ENCODE data around the gene GPRC5B. TPM values are rescaled to one million over a fixed set of nuclear protein-coding genes. Genes with fewer than 3 reads are reported as not detected.

GPRC5B gene
- total RNA-seq, 1 experiment from 2014 or later: not detected

GRCh38 chr16:19872935-19873334, 11.7 kb downstream of the GPRC5B start:
- Histone ChIP-seq H3K36me3 (ENCODE audit: insufficient read depth, low read length) (no peaks in the 10 kb centered on the region), H3K79me2 (ENCODE audit: low read length) (no peaks in the 10 kb centered on the region), H3K4me2 (ENCODE audit: low read depth, low read length, poor library complexity, severe bottlenecking) (no peak overlapping the region), H3K27ac (ENCODE audit: low read length) (no peak overlapping the region), H3K27me3 (ENCODE audit: low read length) (no peaks in the 10 kb centered on the region), H3K9me3 (ENCODE audit: low read length) (no peaks in the 10 kb centered on the region), H3K9ac (ENCODE audit: low read length) (no peak overlapping the region), H3K4me3 (ENCODE audit: low read length) (no peak overlapping the region), H4K20me1 (ENCODE audit: insufficient read depth, low read depth, low read length) (no peaks in the 10 kb centered on the region), H3K9me2 (replicated peaks; ENCODE audit: insufficient read depth, low read length) (no peaks in the 10 kb centered on the region), H3K4me1 (ENCODE audit: low read length) (no peaks in the 10 kb centered on the region), H2AFZ (ENCODE audit: low read length) (no peak overlapping the region)
- no peak for DNase-seq

- Histone ChIP-seq H3K4me3 (ENCODE audit: low read length) (no peak overlapping the region), H3K4me1 (ENCODE audit: low read length) (no peaks in the 10 kb centered on the region)
- no peak for DNase-seq
Measured at GRCh38 chr16:19872179-19872863, 12.3 kb downstream of the GPRC5B start.

GRCh38 chr16:19871721-19872120, 12.9 kb downstream of the GPRC5B start:
- Histone ChIP-seq H3K27ac (ENCODE audit: low read length) (no peak overlapping the region), H3K9me2 (replicated peaks; ENCODE audit: insufficient read depth, low read length) (no peaks in the 10 kb centered on the region), H3K4me1 (ENCODE audit: low read length) (no peaks in the 10 kb centered on the region), H3K79me2 (ENCODE audit: low read length) (no peaks in the 10 kb centered on the region), H3K4me2 (ENCODE audit: low read depth, low read length, poor library complexity, severe bottlenecking) (no peak overlapping the region), H3K36me3 (ENCODE audit: insufficient read depth, low read length) (no peaks in the 10 kb centered on the region), H4K20me1 (ENCODE audit: insufficient read depth, low read depth, low read length) (no peaks in the 10 kb centered on the region), H3K4me3 (ENCODE audit: low read length) (no peak overlapping the region), H3K9ac (ENCODE audit: low read length) (no peak overlapping the region), H3K27me3 (ENCODE audit: low read length) (no peaks in the 10 kb centered on the region), H2AFZ (ENCODE audit: low read length) (no peak overlapping the region), H3K9me3 (ENCODE audit: low read length) (no peaks in the 10 kb centered on the region)
- no peak for DNase-seq

More at GRCh38 chr16:19872179-19872863, 12.3 kb downstream of the GPRC5B start:
- Histone ChIP-seq H3K79me2 (ENCODE audit: low read length) (no peaks in the 10 kb centered on the region), H3K9me3 (ENCODE audit: low read length) (no peaks in the 10 kb centered on the region), H3K27me3 (ENCODE audit: low read length) (no peaks in the 10 kb centered on the region), H2AFZ (ENCODE audit: low read length) (no peak overlapping the region), H3K36me3 (ENCODE audit: insufficient read depth, low read length) (no peaks in the 10 kb centered on the region), H3K9ac (ENCODE audit: low read length) (no peak overlapping the region), H3K9me2 (replicated peaks; ENCODE audit: insufficient read depth, low read length) (no peaks in the 10 kb centered on the region), H3K27ac (ENCODE audit: low read length) (no peak overlapping the region), H3K4me2 (ENCODE audit: low read depth, low read length, poor library complexity, severe bottlenecking) (no peak overlapping the region), H4K20me1 (ENCODE audit: insufficient read depth, low read depth, low read length) (no peaks in the 10 kb centered on the region)

- H3K9me2 ChIP-seq (replicated peaks; ENCODE audit: insufficient read depth, low read length): no peaks in the 10 kb centered on the region
- H3K4me2 ChIP-seq (ENCODE audit: low read depth, low read length, poor library complexity, severe bottlenecking): no peak overlapping the region
- no peak overlapping the region for H3K4me3 ChIP-seq (ENCODE audit: low read length)
- H2AFZ ChIP-seq (ENCODE audit: low read length): no peak overlapping the region
- H3K36me3 ChIP-seq (ENCODE audit: insufficient read depth, low read length): no peaks in the 10 kb centered on the region
- H3K27me3 ChIP-seq (ENCODE audit: low read length): no peaks in the 10 kb centered on the region
- no peak overlapping the region for H3K27ac ChIP-seq (ENCODE audit: low read length)
- H4K20me1 ChIP-seq (ENCODE audit: insufficient read depth, low read depth, low read length): no peaks in the 10 kb centered on the region
- no peaks in the 10 kb centered on the region for H3K9me3 ChIP-seq (ENCODE audit: low read length)
- no peaks in the 10 kb centered on the region for H3K79me2 ChIP-seq (ENCODE audit: low read length)
- no peaks in the 10 kb centered on the region for H3K4me1 ChIP-seq (ENCODE audit: low read length)
- no peak for DNase-seq
- H3K9ac ChIP-seq (ENCODE audit: low read length): no peak overlapping the region
Measured at GRCh38 chr16:19868421-19868820, 16.2 kb downstream of the GPRC5B start.

- DNase-seq: no peak
- H3K9ac ChIP-seq (ENCODE audit: low read length): no peak overlapping the region
- H3K27ac ChIP-seq (ENCODE audit: low read length): no peak overlapping the region
- no peaks in the 10 kb centered on the region for H3K9me2 ChIP-seq (replicated peaks; ENCODE audit: insufficient read depth, low read length)
- H3K4me1 ChIP-seq (ENCODE audit: low read length): no peaks in the 10 kb centered on the region
- H3K79me2 ChIP-seq (ENCODE audit: low read length): no peaks in the 10 kb centered on the region
- no peaks in the 10 kb centered on the region for H3K9me3 ChIP-seq (ENCODE audit: low read length)
- no peaks in the 10 kb centered on the region for H4K20me1 ChIP-seq (ENCODE audit: insufficient read depth, low read depth, low read length)
- no peak overlapping the region for H2AFZ ChIP-seq (ENCODE audit: low read length)
- no peak overlapping the region for H3K4me3 ChIP-seq (ENCODE audit: low read length)
- no peaks in the 10 kb centered on the region for H3K36me3 ChIP-seq (ENCODE audit: insufficient read depth, low read length)
- no peak overlapping the region for H3K4me2 ChIP-seq (ENCODE audit: low read depth, low read length, poor library complexity, severe bottlenecking)
- no peaks in the 10 kb centered on the region for H3K27me3 ChIP-seq (ENCODE audit: low read length)
Measured at GRCh38 chr16:19864566-19864965, 20.1 kb downstream of the GPRC5B start.

- Histone ChIP-seq H3K27me3 (ENCODE audit: low read length) (no peaks in the 10 kb centered on the region), H3K79me2 (ENCODE audit: low read length) (no peaks in the 10 kb centered on the region), H3K9me2 (replicated peaks; ENCODE audit: insufficient read depth, low read length) (no peaks in the 10 kb centered on the region), H3K36me3 (ENCODE audit: insufficient read depth, low read length) (no peaks in the 10 kb centered on the region), H3K9me3 (ENCODE audit: low read length) (no peaks in the 10 kb centered on the region), H3K4me3 (ENCODE audit: low read length) (no peak overlapping the region), H3K4me2 (ENCODE audit: low read depth, low read length, poor library complexity, severe bottlenecking) (no peak overlapping the region), H2AFZ (ENCODE audit: low read length) (no peak overlapping the region), H3K27ac (ENCODE audit: low read length) (no peak overlapping the region), H4K20me1 (ENCODE audit: insufficient read depth, low read depth, low read length) (no peaks in the 10 kb centered on the region), H3K4me1 (ENCODE audit: low read length) (no peaks in the 10 kb centered on the region), H3K9ac (ENCODE audit: low read length) (no peak overlapping the region)
- no peak for DNase-seq
Measured at GRCh38 chr16:19863990-19864389, 20.7 kb downstream of the GPRC5B start.

GRCh38 chr16:19861811-19862327, 22.8 kb downstream of the GPRC5B start:
- Histone ChIP-seq H3K4me1 (ENCODE audit: low read length) (no peaks in the 10 kb centered on the region), H3K27ac (ENCODE audit: low read length) (no peak overlapping the region), H3K4me3 (ENCODE audit: low read length) (no peak overlapping the region), H3K9me3 (ENCODE audit: low read length) (no peaks in the 10 kb centered on the region), H3K27me3 (ENCODE audit: low read length) (no peaks in the 10 kb centered on the region), H2AFZ (ENCODE audit: low read length) (no peak overlapping the region), H3K9ac (ENCODE audit: low read length) (no peak overlapping the region), H3K4me2 (ENCODE audit: low read depth, low read length, poor library complexity, severe bottlenecking) (no peak overlapping the region), H3K36me3 (ENCODE audit: insufficient read depth, low read length) (no peaks in the 10 kb centered on the region), H4K20me1 (ENCODE audit: insufficient read depth, low read depth, low read length) (no peaks in the 10 kb centered on the region), H3K79me2 (ENCODE audit: low read length) (no peaks in the 10 kb centered on the region), H3K9me2 (replicated peaks; ENCODE audit: insufficient read depth, low read length) (no peaks in the 10 kb centered on the region)
- no peak for DNase-seq

GRCh38 chr16:19861133-19861532, 23.5 kb downstream of the GPRC5B start:
- no peak overlapping the region for H3K27ac ChIP-seq (ENCODE audit: low read length)
- H4K20me1 ChIP-seq (ENCODE audit: insufficient read depth, low read depth, low read length): no peaks in the 10 kb centered on the region
- no peaks in the 10 kb centered on the region for H3K9me2 ChIP-seq (replicated peaks; ENCODE audit: insufficient read depth, low read length)
- no peaks in the 10 kb centered on the region for H3K9me3 ChIP-seq (ENCODE audit: low read length)
- no peaks in the 10 kb centered on the region for H3K4me1 ChIP-seq (ENCODE audit: low read length)
- no peaks in the 10 kb centered on the region for H3K79me2 ChIP-seq (ENCODE audit: low read length)
- no peak for DNase-seq
- H3K4me2 ChIP-seq (ENCODE audit: low read depth, low read length, poor library complexity, severe bottlenecking): no peak overlapping the region
- no peak overlapping the region for H2AFZ ChIP-seq (ENCODE audit: low read length)
- no peaks in the 10 kb centered on the region for H3K27me3 ChIP-seq (ENCODE audit: low read length)
- no peak overlapping the region for H3K4me3 ChIP-seq (ENCODE audit: low read length)
- no peak overlapping the region for H3K9ac ChIP-seq (ENCODE audit: low read length)
- no peaks in the 10 kb centered on the region for H3K36me3 ChIP-seq (ENCODE audit: insufficient read depth, low read length)
